HepG2 (cell line): ENCODE measurements around the gene CARD9. TPM values are rescaled to one million over a fixed set of nuclear protein-coding genes. Genes with fewer than 3 reads are reported as not detected.
A peak's percentile ranks its signal among the peaks of the same experiment; 100 is the strongest.

Source experiments
- FIP1L1 ChIP-seq: fragments of 200-400 bp; formaldehyde crosslinking; IDR thresholded peaks from 2 replicates; pipeline ENCODE4 v1.6.1; 2018; ENCODE audit warnings: low read depth, mild to moderate bottlenecking, low read length, moderate library complexity, borderline replicate concordance; ENCODE audit not compliant: insufficient read depth
- FOXC1 ChIP-seq: sonication (generic); formaldehyde crosslinking; IDR thresholded peaks from 2 replicates; pipeline ENCODE4 v1.8.0; 2022; ENCODE audit warnings: mild to moderate bottlenecking, missing genetic modification reagents, borderline replicate concordance
- FOXP1 ChIP-seq, 2 experiments: fragments of 450-650 bp in 1 of 2; IDR thresholded peaks; 2 replicates each; pipeline ENCODE4 v1.6.1; 2017 to 2018; ENCODE audit warnings: antibody characterized with exemption in 1 of 2
- GABPA ChIP-seq, 2 experiments: IDR thresholded peaks; 2 replicates each; pipeline ENCODE4 v1.6.1; 2011 to 2016; ENCODE audit warnings: low read depth in 2 of 2, low read length in 1 of 2, missing biosample characterization in 1 of 2, missing genetic modification characterization in 1 of 2
- GATAD1 ChIP-seq: IDR thresholded peaks from 2 replicates; pipeline ENCODE4 v1.6.1; 2016; ENCODE audit warnings: missing genetic modification reagents, missing compliant biosample characterization
- HCFC1 ChIP-seq: fragments of 150-350 bp; IDR thresholded peaks from 2 replicates; pipeline ENCODE4 v1.6.1; 2014; ENCODE audit warnings: low read depth, low read length
- MAF1 ChIP-seq: sonication (generic); formaldehyde crosslinking; IDR thresholded peaks from 2 replicates; pipeline ENCODE4 v1.5.0; 2020; ENCODE audit warnings: missing genetic modification reagents, borderline replicate concordance
- MIXL1 ChIP-seq: IDR thresholded peaks from 2 replicates; pipeline ENCODE4 v1.6.1; 2016
- MLLT10 ChIP-seq: sonication (generic); formaldehyde crosslinking; IDR thresholded peaks from 2 replicates; pipeline ENCODE4 v1.4.0; 2020; ENCODE audit warnings: missing genetic modification reagents
- MYC ChIP-seq: sonication (generic); formaldehyde crosslinking; IDR thresholded peaks from 2 replicates; pipeline ENCODE4 v1.9.0; 2021; ENCODE audit warnings: missing genetic modification reagents, borderline replicate concordance
- NCOR1 ChIP-seq: fragments of 200-600 bp; sonication (generic); IDR thresholded peaks from 2 replicates; pipeline ENCODE4 v1.7.0; 2017; ENCODE audit warnings: antibody characterized with exemption, low read length, borderline replicate concordance
- REPIN1 ChIP-seq: sonication (generic); formaldehyde crosslinking; IDR thresholded peaks from 2 replicates; pipeline ENCODE4 v1.8.0; 2022; ENCODE audit warnings: missing genetic modification reagents, low read depth, mild to moderate bottlenecking, borderline replicate concordance
- SOX6 ChIP-seq, 2 experiments: fragments of 450-650 bp in 1 of 2; sonication (generic) in 1 of 2; formaldehyde crosslinking in 1 of 2; IDR thresholded peaks; 2 replicates each; pipeline versions ENCODE4 v1.4.0 to v1.6.1; 2017 to 2020; ENCODE audit warnings: antibody characterized with exemption in 1 of 2, mild to moderate bottlenecking in 1 of 2, missing genetic modification reagents in 1 of 2
- SRY ChIP-seq: sonication (generic); formaldehyde crosslinking; IDR thresholded peaks from 2 replicates; pipeline ENCODE4 v1.8.0; 2022; ENCODE audit warnings: mild to moderate bottlenecking, missing genetic modification reagents
- STAT5B ChIP-seq: sonication (generic); formaldehyde crosslinking; IDR thresholded peaks from 2 replicates; pipeline ENCODE4 v1.4.0; 2020; ENCODE audit warnings: missing genetic modification reagents
- WIZ ChIP-seq: sonication (generic); formaldehyde crosslinking; IDR thresholded peaks from 2 replicates; pipeline ENCODE4 v1.5.1; 2020; ENCODE audit warnings: mild to moderate bottlenecking, missing genetic modification reagents
- XRCC5 ChIP-seq: fragments of 200-400 bp; formaldehyde crosslinking; optimal IDR thresholded peaks from 2 replicates; pipeline ENCODE3; 2017; ENCODE audit warnings: mild to moderate bottlenecking, low read length
- ZBTB3 ChIP-seq: sonication (generic); formaldehyde crosslinking; IDR thresholded peaks from 2 replicates; pipeline ENCODE4 v1.4.0; 2020; ENCODE audit warnings: low read depth, mild to moderate bottlenecking, moderate library complexity, missing genetic modification reagents, borderline replicate concordance
- ZNF263 ChIP-seq: sonication (generic); formaldehyde crosslinking; IDR thresholded peaks from 2 replicates; pipeline ENCODE4 v1.4.0; 2020; ENCODE audit warnings: missing genetic modification reagents
- ZNF34 ChIP-seq: sonication (generic); formaldehyde crosslinking; IDR thresholded peaks from 2 replicates; pipeline ENCODE4 v1.4.0; 2020; ENCODE audit warnings: mild to moderate bottlenecking, missing genetic modification reagents, borderline replicate concordance
- ZNF460 ChIP-seq: sonication (generic); formaldehyde crosslinking; IDR thresholded peaks from 2 replicates; pipeline ENCODE4 v1.5.1; 2020; ENCODE audit warnings: missing genetic modification reagents, mild to moderate bottlenecking, borderline replicate concordance
- ZNF552 ChIP-seq: sonication (generic); formaldehyde crosslinking; IDR thresholded peaks from 2 replicates; pipeline ENCODE4 v1.9.0; 2022; ENCODE audit warnings: missing genetic modification reagents, mild to moderate bottlenecking, borderline replicate concordance
- ZNF569 ChIP-seq: sonication (generic); formaldehyde crosslinking; IDR thresholded peaks from 2 replicates; pipeline ENCODE4 v1.5.0; 2020; ENCODE audit warnings: mild to moderate bottlenecking, missing genetic modification reagents, moderate library complexity, borderline replicate concordance
- ZNF660 ChIP-seq: sonication (generic); formaldehyde crosslinking; IDR thresholded peaks from 2 replicates; pipeline ENCODE4 v1.5.1; 2020; ENCODE audit warnings: mild to moderate bottlenecking, low read depth, missing genetic modification reagents, borderline replicate concordance
- ZNF747 ChIP-seq: sonication (generic); formaldehyde crosslinking; IDR thresholded peaks from 2 replicates; pipeline ENCODE4 v1.8.1; 2023; ENCODE audit warnings: missing genetic modification reagents, mild to moderate bottlenecking, borderline replicate concordance
- ZNF776 ChIP-seq: sonication (generic); formaldehyde crosslinking; IDR thresholded peaks from 2 replicates; pipeline ENCODE4 v1.4.0; 2020; ENCODE audit warnings: mild to moderate bottlenecking, missing genetic modification reagents
- polyA plus RNA-seq, 8 experiments: library from polyadenylated mRNA; depleted of rRNA in 3 of 8; stranded (reverse) in 7 of 8; unstranded in 1 of 8; fragments of >200 nt; fragmentation: Illumina TruSeq in 4 of 8; extraction: Trizol in 4 of 8; gene quantifications; 2 replicates each; pipeline versions ENCODE4 v1.2.1 to v1.2.3, GENCODE V29; 2011 to 2016; ENCODE audit warnings: low read depth in 4 of 8, missing spikeins in 1 of 8, mixed read lengths in 1 of 8; ENCODE audit not compliant: insufficient read depth in 1 of 8
- total RNA-seq, 5 experiments: library from RNA; depleted of rRNA; stranded (reverse); fragments of >200 nt; fragmentation: Illumina TruSeq; extraction: Trizol; gene quantifications; 2 replicates each; pipeline ENCODE4 v1.2.3, GENCODE V29; 2016; ENCODE audit warnings: low read depth in 1 of 5
- TF ChIP-seq, protein P1 (sequence below): sonication (generic); formaldehyde crosslinking; IDR thresholded peaks from 2 replicates; pipeline ENCODE4 v1.8.0; 2022; ENCODE audit warnings: mild to moderate bottlenecking, missing genetic modification reagents, borderline replicate concordance
- TF ChIP-seq, protein P2 (sequence below): sonication (generic); formaldehyde crosslinking; IDR thresholded peaks from 2 replicates; pipeline ENCODE4 v1.5.1; 2020; ENCODE audit warnings: mild to moderate bottlenecking, missing genetic modification reagents, moderate library complexity

CARD9 gene
- total and polyA plus RNA-seq, 2 of the 13 experiments (the other 11 are each of a cell fraction or from before 2014, with no cell fraction given) = 3.3 to 7.4 TPM

DNA sequence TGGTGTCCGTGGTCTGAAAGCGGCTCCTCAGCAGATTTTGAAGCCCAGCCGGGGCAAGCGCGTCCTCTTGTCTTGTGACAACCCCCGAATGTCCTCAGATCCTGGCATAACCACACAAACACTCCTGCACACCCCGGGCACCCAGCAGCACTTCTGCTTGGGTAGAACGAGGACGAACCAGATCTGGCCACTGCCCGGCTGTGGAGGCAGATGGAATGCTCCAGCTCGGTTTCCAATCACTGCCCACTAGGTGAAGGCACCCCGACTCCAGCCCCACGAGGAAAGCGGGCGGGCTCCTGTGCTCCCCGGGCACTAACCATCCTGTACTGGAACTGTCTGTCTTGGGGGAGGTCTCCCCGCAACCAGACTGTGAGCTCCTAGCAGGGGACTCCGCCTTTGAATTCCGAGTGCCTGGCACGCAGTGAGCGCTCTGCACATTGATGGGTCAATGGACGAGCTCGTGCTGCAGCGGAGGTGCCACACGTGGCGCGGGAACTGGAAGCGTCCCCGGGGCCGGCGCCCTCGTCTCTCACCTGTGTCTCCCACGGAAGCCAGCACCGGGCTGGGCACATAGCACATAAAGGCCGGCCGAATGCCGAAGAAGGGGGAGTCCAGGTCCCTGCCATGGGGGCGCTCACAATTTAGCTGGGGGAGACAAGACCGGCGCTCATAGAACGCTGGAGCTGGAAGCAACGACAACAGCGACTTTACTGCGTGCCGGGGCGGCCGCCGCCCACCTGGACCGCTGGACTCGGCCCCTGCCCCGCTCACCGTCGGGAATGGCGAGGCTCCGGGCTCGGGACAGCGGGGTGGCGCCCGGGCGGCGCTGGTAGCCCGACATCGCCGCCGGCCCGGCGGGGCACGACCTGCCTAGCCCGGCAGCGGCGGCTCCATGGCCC lies 36.3 kb upstream of the CARD9 start (continued):
- peak; percentile 92 for TF ChIP-seq ZNF552
- TF ChIP-seq REPIN1 (CRISPR knock-in tag) = no peak
- TF ChIP-seq GABPA (IDR thresholded peaks at IDR 0.05; ENCODE audit: low read depth, low read length) = no peak
- TF ChIP-seq GABPA (CRISPR knock-in tag; IDR thresholded peaks at IDR 0.05; ENCODE audit: low read depth) = no peak
- no peak for TF ChIP-seq MAF1 (CRISPR knock-in tag)
- no peak for TF ChIP-seq ZNF660
- no peak for TF ChIP-seq WIZ
- no peak for TF ChIP-seq FOXP1 (IDR thresholded peaks at IDR 0.05)
- TF ChIP-seq FOXP1 (CRISPR knock-in tag; IDR thresholded peaks at IDR 0.05) = no peak
- TF ChIP-seq, protein P1, sequence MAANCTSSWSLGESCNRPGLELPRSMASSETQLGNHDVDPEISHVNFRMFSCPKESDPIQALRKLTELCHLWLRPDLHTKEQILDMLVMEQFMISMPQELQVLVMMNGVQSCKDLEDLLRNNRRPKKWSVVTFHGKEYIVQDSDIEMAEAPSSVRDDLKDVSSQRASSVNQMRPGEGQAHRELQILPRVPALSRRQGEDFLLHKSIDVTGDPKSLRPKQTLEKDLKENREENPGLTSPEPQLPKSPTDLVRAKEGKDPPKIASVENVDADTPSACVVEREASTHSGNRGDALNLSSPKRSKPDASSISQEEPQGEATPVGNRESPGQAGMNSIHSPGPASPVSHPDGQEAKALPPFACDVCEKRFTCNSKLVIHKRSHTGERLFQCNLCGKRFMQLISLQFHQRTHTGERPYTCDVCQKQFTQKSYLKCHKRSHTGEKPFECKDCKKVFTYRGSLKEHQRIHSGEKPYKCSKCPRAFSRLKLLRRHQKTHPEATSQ (CRISPR knock-in tag) = no peak
- no peak for TF ChIP-seq NCOR1
- TF ChIP-seq SOX6 (IDR thresholded peaks at IDR 0.05) = no peak
- no peak for TF ChIP-seq SOX6 (CRISPR knock-in tag; IDR thresholded peaks at IDR 0.05)
- TF ChIP-seq FOXC1 (CRISPR knock-in tag) = no peak
- TF ChIP-seq ZNF747 = no peak
- peak; percentile 74 for TF ChIP-seq MYC (CRISPR knock-in tag)
- no peak for TF ChIP-seq HCFC1
- TF ChIP-seq ZNF776 (CRISPR knock-in tag) = no peak
- no peak for TF ChIP-seq FIP1L1
- TF ChIP-seq, protein P2, sequence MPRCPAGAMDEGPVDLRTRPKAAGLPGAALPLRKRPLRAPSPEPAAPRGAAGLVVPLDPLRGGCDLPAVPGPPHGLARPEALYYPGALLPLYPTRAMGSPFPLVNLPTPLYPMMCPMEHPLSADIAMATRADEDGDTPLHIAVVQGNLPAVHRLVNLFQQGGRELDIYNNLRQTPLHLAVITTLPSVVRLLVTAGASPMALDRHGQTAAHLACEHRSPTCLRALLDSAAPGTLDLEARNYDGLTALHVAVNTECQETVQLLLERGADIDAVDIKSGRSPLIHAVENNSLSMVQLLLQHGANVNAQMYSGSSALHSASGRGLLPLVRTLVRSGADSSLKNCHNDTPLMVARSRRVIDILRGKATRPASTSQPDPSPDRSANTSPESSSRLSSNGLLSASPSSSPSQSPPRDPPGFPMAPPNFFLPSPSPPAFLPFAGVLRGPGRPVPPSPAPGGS (CRISPR knock-in tag) = peak; percentile 48; the same call in 1 of the 2 replicates
- no peak for TF ChIP-seq ZNF460 (CRISPR knock-in tag)
- no peak for TF ChIP-seq MIXL1 (CRISPR knock-in tag)
- TF ChIP-seq ZBTB3 (CRISPR knock-in tag) = no peak
- no peak for TF ChIP-seq GATAD1 (CRISPR knock-in tag)
- TF ChIP-seq XRCC5 = no peak
- TF ChIP-seq ZNF569 (CRISPR knock-in tag) = no peak
- TF ChIP-seq ZNF34 (CRISPR knock-in tag) = no peak
- no peak for TF ChIP-seq STAT5B
- TF ChIP-seq SRY = no peak; the same call in 1 of the 2 replicates
- TF ChIP-seq ZNF263 = no peak
- no peak for TF ChIP-seq MLLT10 (CRISPR knock-in tag)
